Measurements from ENCODE around the gene IFITM5.
"Not testable (repeated sequence)": the region's sequence is repeated elsewhere in the genome, so short reads cannot be mapped to it uniquely, and the experiment has no call there.

The IFITM5 gene

DNA sequence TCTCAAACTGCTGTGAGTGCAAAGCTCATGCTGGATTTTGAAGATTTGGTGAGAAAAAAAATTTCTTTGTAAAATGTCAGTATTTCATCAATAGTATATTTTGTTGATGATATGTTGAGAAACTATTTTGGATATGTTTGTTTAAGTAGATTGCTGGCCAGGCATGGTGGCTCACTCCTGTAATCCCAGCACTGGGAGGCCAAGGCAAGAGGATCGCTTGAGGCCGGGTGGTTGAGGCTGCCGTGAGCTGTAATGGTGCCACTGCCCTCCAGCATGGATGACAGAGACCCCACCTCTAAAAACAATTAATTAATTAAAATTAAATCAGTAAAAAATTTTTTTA, 28.2 kb upstream of the IFITM5 start:
- no peak for DNase-seq

DNA sequence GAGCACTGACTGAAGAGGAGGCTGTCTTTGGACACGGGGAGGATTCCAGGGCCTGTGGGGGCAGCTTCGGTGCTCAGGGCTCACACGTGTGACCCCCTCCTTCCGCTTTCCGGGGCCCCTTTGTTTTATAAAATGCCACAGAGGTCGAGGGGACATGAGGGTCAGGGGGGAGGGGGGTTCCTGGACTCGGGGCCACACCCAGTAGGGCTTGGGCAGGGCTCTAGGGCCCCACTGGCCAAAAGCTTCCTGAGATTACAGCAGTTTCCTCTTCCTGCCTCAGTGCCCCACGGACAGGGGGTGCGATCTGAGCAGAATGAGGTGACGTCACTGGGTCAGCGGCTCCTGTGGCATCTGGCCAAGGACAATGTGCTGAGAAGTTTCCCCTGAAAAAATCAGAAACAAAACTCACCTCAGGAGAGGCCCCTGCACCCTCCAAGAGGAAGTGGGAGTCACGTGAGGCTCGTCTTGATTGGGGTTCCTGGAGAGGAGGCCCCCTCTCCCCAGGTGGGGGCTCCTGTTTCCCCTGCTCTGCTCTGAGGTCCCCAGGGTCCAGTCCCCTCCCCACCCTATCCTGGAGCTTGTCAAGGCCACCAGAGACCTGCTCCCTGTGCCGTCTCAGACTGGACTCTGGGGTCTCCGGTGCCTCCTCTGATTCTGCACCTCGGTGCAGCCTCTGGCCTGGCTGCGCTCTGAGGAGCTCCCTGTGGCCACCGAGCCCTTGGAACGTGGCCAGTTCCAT, 27.7 kb upstream of the IFITM5 start:
- peak; percentile 64 for DNase-seq

DNA sequence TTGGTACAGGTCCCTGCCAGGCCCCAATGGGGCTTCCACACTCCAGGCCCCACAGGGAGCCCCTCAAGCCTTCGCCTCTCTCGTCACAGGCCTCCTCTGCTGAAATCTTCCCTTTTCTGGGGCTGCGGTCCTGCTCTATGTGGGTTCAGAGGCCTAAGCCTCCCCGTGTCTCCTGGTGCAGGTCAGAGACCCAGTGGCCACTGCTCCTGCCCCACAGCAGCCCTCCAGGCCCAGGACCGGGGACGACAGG, 27.2 kb upstream of the IFITM5 start:
- no peak for DNase-seq

DNA sequence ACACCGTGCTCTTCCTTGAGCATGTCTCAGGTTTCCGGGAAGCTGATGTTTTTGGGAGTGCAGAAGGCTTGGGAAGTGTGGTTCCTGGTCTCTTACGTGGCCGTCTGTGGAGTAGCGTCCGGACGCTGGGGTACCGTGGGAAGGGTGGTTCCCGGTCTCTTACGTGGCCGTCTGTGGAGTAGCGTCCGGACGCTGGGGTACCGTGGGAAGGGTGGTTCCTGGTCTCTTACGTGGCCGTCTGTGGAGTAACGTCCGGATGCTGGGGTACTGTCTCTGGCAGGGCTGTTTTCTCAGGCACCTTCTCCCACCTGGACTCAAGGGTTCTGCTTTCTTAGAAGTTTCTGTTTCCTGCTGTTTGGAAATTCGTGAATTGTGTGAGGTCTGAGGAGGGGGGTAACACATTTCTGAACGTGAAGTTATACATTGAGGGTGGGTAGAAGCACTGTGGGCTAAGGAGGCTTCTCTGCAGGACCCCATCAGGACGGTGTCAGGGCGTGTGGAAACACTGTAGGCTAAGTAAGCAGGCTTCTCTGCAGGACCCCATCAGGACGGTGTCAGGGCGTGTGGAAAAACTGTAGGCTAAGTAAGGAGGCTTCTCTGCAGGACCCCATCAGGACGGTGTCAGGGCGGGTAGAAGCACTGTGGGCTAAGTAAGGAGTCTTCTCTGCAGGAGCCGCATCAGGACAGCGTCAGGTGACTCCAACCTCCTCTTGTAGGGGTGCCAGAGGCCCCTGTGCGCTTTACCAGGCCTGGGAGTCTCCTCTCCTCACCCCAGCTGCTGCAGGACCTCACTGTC, 26.7 kb upstream of the IFITM5 start:
- DNase-seq: no peak

DNA sequence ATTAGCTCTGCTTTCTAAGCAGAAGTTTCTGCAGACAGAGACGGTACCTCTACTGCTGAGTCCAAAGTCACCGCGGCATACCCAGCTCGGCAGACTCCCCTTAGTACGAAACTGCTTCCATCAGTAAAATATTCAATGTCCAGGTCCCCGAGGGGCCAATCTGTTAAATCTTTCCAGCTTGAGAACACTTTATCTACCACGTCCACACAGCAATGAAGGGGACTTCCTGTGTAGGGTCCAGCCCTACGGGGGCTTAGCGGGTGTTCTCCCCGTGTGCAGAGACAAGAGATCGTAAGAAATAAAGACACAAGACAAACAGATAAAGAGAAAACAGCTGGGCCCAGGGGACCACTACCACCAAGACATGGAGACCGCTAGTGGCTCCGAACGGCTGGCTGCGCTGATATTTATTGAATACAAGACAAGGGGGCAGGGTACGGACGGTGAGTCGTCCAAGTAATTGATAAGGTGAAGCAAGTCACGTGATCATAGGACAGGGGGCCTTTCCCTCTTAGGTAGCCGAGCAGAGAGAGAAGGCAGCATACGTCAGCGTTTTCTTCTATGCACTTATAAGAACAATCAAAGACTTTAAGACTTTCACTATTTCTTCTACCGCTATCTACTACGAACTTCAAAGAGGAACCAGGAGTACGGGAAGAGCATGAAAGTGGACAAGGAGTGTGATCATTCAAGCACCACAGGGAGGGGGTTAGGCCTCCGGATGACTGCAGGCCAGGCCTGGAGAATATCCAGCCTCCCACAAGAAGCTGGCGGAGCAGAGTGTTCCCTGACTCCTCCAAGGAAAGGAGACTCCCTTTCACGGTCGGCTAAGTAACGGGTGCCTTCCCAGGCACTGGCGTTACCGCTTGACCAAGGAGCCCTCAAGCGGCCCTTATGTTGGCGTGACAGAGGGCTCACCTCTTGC, 25.5 kb upstream of the IFITM5 start:
- DNase-seq: not testable (repeated sequence)

DNA sequence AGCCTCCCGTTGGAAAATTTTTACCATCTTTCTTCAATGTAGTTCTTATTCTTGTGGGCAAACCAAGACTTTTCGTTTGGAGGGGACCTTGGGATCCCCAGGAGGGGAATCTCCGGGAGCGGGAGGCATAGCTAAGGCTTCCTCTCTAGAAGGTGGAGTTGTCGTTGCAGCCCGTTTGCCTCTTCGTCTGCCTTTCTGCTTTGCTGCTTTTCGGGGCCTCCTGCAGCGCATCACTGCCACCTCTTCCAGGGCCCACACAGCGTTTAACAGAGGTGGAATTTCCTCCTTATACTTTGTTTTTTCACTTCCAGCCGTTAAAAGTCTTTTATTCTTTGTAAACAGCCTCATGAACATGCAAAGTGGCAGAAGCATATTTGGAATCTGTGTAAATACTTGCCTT, 24.8 kb upstream of the IFITM5 start:
- no peak for DNase-seq

DNA sequence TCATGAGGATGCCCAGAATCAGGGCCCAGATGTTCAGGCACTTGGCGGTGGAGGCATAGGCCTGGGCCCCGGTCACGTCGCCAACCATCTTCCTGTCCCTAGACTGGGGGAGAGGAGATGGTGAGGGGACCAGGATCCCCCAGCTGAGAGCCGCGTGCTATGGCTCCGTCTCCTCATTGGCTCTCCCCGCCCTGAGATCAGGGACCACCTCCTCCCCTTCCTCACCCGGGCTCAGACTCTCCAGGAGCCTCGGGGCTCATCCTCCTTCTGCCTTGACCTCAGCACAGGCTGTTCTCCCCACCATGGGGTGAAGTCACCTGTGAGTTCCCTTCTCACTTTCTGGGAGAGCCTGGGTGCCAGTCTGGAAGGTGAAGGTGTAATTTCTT, 20.6 kb upstream of the IFITM5 start:
- not testable (repeated sequence) for DNase-seq

DNA sequence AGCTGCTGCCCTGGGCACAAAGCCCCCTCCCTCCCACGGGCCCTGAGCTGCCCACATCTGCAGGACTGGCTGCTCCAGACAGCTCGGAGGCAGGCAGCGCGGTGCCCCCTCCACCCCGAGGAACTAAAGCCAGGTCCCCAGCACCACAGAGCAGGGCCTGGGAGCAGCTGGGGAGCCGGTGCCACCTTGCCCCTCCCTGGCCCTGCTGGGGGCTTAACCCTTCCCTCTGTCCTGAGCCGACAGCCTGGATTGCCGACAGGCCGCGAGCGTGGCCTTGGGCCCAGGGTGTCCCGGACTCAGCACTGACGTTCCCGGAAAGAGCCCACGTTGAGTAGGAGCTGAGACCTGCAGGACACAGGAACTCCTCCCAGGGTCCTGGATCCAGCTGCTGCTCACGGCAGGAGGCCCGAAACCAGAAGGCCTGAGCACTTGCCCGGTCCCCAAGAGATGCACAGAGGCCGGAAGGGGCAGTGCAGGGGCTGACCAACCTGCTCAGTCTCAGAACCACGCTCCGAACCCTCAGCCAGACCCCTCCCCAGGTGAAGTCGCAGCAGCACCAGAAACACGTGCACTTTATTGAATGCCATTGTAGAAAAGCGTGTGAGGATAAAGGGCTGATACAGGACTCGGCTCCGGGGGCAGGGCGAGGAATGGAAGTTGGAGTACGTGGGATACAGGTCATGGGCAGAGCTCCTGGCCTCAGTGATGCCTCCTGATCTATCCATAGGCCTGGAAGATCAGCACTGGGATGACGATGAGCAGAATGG, 20.0 kb upstream of the IFITM5 start:
- DNase-seq: not testable (repeated sequence)

DNA sequence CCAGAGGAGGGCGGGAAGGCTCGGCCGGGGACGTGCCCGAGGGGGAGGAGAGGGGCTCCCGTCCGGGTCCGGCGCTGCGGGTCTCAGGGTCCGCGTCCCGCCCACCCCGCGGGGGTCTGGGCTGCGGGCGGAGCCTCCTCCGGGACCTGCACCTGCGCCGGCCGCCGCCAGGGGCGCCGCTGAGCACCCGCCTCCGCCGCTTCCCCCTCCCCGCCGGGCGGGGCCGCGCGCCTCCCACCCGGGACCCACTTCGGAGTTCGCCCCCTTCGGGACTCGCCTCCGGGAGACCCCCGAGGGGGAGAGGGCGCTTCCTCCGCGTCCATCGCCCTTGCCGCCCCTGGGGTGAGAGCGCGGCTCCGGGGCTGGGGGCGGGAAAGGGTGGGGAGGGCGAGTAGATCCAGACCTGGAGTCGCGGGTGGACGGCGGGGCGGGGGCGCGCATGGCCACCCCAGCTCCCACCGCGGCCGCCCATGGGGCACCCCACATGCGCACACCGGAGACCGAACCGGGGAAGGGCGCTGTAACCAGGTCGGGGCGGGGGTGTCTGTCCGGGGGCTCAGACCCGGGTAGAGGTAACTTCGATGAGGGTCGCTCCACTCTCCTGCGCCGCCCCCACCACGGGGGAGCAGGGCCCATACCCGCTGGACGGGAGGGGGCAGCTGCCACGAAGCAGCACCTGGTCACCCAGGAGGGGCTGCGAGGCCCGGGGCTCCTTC, 19.2 kb upstream of the IFITM5 start:
- not testable (repeated sequence) for DNase-seq

DNA sequence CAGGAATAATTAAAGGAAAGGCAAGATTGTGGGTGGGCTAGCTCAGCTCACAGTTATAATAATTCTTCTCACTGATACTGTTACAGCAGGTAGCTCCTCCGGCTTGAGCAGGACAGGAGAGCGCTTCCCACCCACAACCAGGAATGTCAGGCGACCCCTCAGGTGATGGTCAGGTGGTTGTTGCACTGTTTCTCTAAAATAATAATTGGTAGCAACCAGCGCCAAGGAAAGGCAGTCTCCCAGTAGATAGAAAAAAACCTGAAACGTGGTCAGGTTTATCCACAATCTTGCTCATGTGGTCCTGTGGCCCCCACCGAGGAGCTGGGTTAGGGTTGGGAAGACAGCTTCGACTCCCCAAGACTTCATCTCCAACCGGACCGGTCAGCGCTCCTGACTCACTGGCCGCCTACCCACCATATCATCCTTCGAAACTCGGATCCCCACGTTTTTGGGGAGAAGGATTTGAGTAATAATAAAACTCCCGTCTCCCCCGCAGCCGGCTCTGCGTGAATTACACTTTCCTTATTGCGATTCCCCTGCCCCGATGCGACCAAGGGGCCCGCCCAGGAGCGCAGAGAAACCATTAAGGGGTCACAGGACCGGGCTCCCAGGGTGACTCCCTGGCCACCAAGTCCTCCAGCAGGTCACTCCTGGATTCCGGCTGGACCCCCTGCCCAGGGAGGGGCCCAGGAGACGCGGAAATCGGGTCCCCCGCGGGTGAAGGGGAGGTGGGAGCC, 18.5 kb upstream of the IFITM5 start:
- not testable (repeated sequence) for DNase-seq

DNA sequence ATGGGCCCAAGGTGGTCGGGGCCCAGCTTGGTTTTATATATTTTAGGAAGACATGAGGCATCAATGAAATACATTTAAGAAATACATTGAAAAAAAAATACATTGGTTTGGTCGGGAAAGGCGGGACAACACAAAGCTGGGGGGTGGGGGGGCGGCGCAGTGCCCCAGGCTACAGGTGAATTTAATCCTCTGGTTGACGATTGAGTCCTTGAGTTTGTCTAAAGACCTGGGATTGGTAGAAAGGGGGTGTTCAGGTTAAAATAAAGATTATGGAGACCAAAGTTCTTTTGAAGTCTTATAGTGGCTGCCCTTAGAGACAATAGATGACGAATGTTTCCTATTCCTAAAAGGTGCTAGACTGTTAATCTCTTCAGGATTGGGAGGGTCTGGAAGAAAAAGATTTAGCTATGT, 17.6 kb upstream of the IFITM5 start:
- DNase-seq: no peak

DNA sequence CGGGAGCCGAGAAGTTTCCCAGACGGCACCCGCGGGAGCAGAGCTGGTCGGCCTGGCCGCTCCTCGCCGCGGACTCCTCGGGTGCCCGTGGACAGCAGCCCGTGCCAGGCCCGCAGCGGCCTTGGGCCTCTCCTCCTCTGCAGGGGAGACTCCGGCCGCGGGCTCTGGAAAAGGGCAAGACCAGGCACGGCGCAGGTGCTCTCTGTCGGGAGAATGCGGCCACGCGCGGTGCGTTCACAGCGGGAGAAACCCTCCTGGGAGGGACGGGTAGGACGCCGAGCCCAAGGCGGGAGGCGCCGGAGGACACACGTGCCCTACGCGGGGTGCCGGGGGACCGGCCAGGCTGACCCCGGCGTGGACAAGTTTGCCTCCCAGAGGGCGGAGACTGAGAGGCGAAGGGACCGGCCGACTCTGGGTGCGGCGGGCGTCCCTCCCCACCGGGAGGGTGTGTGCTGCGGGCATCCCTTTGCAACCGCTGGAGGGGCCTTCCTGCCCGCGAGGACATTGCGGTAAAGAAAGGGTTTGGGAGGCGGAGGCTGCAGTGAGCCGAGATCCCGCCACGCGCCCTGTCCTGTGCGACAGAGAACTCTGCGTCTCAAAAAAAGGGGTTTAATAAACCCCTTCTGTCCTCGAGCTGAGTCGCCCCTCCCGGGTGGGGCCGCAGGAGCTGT, 16.8 kb upstream of the IFITM5 start:
- no peak for DNase-seq

DNA sequence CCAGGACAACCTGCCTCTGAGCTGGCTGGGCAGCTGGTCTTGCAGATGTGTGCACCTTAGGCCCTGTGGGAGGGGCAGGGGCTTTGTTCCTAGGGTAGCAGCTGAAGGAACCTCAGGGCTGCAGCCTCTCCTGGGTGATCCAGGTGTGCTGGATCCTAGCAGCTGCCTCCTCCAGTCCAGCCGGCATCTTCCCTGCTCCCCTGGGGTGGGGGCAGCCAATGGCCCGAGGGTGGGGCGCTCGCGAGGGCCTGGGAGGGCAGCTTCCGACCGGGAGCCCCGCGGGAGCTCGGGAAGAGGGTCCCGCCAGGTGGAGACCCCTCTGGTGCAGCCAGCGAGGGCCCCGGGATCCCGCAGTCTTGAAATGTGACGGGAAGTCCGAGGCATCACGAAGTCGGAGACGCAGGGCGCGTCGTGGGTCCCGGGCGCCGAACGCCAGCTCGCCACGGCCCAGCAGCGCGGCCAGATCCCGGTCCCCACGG, 16.2 kb upstream of the IFITM5 start:
- DNase-seq: no peak

DNA sequence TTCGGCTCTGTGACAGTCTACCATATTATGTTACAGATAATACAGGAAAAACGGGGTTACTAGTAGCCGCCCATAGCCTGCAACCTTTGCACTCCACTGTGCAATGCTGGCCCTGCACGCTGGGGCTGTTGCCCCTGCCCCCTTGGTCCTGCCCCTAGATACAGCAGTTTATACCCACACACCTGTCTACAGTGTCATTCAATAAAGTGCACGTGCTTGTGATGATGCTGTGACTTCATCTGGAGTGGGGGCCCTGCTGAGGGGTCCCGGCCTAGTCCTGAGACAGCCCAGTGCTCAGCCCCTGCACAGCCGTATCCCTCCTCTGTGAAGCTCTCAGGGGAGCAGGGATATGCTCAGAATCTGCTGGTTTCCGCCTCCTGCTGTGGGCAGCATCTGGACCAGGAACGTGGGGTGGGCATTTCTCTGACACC, 15.7 kb upstream of the IFITM5 start:
- DNase-seq: no peak

DNA sequence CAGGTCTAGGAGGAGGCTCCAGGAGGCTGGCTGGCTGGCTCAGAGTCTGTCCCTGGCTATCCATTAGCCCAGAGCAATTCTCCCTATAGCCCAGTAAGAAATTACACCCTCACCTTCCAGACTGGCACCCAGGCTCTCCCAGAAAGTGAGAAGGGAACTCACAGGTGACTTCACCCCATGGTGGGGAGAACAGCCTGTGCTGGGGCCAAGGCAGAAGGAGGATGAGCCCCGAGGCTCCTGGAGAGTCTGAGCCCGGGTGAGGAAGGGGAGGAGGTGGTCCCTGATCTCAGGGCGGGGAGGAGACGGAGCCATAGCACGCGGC, 15.2 kb upstream of the IFITM5 start:
- not testable (repeated sequence) for DNase-seq

DNA sequence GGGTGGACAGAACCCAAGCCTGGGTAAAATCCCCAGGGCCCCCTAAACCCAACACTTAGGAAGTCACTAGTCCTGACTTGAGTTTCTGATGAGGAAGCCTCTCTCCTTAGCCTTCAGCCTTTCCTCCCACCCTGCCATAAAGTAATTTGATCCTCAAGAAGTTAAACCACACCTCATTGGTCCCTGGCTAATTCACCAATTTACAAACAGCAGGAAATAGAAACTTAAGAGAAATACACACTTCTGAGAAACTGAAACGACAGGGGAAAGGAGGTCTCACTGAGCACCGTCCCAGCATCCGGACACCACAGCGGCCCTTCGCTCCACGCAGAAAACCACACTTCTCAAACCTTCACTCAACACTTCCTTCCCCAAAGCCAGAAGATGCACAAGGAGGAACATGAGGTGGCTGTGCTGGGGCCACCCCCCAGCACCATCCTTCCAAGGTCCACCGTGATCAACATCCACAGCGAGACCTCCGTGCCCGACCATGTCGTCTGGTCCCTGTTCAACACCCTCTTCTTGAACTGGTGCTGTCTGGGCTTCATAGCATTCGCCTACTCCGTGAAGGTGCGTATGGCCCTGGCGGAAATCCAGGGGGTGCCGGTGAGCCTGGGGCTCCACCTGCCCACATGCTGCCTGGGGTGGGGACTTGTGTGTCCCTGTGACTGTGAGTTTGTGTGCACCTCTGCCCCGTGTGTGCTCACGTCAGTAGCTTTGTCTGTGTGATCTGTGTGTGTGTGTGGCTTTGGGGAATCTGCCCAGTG, 14.6 kb upstream of the IFITM5 start, which contains the start of gene IFITM1:
Gene IFITM1, plus strand, starts transcription at position 254 of the 767 bp plus-strand sequence. Its CDS starts 131 bp downstream, at position 385.
- DNase-seq: peak; percentile 50

DNA sequence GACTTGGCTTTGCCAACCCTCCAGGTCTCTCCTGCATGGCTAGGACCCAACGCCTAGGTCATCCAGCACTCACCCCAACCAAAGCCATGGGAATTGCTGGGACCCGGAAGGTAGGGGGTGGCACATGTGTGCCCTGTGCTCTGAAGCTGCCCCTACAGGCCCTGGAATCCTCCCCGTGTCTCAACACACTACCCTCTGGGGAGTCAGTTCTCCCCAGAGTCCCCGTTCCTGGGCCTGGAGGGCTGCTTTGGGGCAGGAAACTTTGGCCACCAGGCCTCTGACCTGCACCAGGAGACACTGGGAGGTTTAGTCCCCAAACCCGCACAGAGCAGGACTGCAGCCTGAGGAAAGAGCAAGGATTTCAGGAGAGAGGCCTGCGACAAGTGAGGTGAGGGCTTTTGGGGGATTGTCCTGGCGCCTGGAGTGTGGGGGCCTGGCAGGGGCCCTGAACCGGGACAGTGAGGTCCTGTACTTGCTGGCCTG, 14.0 kb upstream of the IFITM5 start:
- DNase-seq: no peak

DNA sequence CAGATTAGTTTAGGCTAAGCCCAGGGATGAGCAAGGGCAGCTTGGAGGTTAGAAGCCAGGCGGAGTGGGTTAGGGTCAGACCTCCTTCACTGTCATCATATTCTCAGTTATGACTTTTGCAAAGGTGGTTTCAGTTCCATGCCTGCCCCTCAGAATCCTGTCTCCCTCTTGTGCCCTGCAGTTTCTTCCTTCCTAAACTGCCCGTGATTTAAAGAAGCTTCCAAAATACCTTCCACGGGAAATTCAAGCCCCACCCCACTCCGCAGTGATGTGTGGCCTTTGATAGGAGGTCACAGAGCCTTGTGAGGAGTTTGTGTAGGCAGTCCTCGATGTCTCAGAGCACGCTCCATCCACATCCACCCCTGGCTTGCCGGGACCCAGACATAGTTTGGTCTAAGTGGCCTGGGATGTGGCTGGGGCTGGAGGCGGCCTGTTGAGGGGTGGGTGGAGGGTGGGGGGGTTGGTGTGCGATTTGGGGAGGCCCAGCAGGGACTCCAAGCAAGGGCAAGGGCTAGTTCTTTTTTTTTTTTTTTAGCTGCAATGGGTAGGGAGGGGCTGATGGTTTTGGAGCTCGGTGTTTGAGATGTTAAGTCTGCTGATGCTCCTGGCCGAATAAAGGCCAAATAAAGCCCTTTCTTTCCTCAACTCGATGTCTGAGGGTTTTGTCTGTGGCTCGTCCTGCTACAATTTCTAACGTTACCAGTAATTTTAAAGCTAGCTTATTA, 12.9 kb upstream of the IFITM5 start:
- no peak for DNase-seq

Data from stimulated activated CD4-positive, alpha-beta T cell treated with anti-CD3 and anti-CD28 coated beads, Interleukin-4, amount 100 ng/mL, for 24 hours (primary cell).